Right hindlimb (tissue), 1 donor: ENCODE data around the gene CCSAP.
"Not testable (repeated sequence)": the region's sequence is repeated elsewhere in the genome, so short reads cannot be mapped to it uniquely, and the experiment has no call there.

Experiments used
- DNase-seq: peaks from one replicate; pipeline ENCODE4 v3.0.0-alpha.2; 2018

Gene CCSAP

GRCh38 chr1:229325401-229325800 lies 17.4 kb downstream of the CCSAP start:
- DNase-seq, result no peak

- no peak for DNase-seq
These were observed 18.8 kb downstream of the CCSAP start for GRCh38 chr1:229323885-229324553.

DNA sequence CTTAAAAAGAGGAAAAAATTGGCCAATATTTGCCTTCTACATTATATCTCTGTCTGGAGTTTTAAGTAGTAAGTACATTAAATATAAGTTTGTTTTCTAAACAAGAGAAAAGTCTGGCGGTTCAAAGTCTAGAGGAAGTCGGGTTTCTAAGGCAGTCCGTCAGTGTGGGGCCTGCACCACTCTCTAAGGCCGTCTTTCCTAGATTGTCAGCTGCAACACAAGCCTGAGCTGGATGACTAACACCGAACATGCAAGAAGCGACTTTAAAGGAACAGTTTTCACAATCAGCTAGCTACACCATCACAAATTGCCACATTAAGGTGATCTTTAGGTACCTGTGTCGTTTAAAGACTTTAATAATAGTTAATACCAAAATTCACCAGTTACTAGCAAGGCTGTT lies 19.6 kb downstream of the CCSAP start:
- no peak for DNase-seq

- no peak for DNase-seq
These were observed 23.4 kb downstream of the CCSAP start for GRCh38 chr1:229319487-229319886.

GRCh38 chr1:229318056-229318455 lies 24.8 kb downstream of the CCSAP start:
- DNase-seq, result no peak

GRCh38 chr1:229316166-229316565 lies 26.7 kb downstream of the CCSAP start:
- no peak for DNase-seq

DNA sequence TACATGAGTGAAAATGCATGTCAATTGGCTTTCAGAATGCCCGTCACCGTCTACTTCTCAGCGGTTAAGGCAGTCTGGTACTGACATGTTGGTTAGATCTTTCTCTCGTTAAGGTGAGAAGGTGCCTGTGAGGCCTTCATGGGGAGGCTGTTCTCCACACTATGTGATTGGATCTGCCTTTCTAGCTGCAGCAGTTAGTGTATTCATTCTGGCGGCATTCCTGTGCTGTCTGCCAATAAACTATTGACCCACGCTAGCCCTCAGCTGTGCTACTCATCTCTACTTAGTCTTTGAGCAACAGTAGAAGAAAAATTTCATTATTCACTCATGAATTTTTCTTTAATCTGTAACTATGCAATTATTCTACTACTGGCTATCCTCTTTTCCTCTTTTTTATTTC lies 32.0 kb downstream of the CCSAP start:
- no peak for DNase-seq

DNA sequence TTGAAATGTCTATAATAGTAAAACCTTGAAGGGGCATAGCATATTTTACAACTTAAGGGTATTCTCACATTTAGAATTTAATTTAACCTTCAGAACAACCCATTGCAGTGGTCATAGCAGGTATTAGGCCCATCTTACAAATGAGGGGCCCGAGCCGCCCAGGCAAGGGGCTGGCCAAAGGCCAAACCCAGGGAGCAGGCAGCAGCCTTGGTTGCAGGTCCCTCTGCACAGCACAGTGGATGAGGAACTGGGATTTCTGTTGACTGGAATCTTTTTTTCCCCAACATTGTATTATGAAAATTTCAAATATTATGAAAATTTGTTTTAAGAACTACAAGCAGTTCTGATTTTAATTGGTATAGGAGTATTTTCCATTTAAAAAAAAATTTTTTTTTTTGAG lies 33.2 kb downstream of the CCSAP start:
- no peak for DNase-seq

DNA sequence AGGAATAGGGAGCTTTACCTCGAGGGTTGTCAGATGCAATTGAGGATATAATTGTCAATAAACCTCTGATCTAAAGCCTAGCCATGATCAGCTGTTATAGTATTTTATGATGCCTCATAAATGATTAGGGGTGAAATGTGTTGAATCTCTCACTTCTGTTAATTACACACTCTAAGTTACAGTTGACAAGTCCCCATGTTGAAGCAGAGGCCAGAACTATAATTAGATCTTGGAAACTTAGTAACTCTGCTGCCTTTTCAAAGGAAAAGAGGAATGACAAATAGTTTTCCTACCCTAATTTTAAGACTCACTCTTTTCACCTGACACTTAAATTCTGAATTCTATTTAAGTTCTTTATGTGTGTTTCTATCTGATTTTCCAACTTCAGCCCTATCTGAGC lies 33.8 kb downstream of the CCSAP start:
- no peak for DNase-seq

DNA sequence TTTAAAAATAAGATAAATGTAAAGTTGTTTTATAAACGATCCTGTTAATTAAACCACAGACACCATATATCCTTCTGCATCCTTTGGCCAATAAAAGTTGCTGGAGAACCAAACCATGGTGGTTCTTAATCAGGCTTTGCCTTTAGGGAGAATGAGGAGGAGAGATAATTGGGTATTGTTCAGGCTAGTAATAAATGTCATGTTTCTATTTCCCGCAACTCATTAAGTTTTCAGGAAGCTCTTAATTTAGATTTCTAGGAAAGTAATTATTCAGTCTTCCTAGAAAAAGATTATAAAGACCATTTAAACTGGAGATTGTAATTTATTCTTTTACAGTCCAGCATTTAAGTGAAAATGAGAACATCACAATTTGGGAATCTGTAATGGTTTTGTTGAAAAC lies 37.5 kb downstream of the CCSAP start:
- no peak for DNase-seq

- DNase-seq, result no peak
These were observed 39.0 kb downstream of the CCSAP start for GRCh38 chr1:229303855-229304254.

DNA sequence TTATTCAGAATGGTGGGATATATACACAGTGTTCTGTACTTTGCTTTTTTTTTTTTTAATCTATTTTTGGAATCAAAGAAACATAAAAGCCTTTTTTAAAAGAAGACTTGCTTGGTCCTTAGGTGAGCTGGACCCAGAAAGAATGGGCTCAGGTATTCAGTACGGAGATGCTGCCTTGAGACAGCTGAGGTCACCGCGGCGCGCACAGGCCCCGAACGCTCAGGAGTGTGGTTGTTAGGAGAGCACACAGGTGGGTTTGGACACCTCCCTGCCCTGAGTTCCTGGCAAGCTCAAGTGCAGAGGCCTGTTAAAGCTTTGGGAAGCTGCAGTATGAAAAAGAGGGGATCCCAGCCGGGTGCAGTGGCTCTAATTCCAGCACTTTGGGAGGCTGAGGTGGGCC lies 40.1 kb downstream of the CCSAP start:
- no peak for DNase-seq

DNA sequence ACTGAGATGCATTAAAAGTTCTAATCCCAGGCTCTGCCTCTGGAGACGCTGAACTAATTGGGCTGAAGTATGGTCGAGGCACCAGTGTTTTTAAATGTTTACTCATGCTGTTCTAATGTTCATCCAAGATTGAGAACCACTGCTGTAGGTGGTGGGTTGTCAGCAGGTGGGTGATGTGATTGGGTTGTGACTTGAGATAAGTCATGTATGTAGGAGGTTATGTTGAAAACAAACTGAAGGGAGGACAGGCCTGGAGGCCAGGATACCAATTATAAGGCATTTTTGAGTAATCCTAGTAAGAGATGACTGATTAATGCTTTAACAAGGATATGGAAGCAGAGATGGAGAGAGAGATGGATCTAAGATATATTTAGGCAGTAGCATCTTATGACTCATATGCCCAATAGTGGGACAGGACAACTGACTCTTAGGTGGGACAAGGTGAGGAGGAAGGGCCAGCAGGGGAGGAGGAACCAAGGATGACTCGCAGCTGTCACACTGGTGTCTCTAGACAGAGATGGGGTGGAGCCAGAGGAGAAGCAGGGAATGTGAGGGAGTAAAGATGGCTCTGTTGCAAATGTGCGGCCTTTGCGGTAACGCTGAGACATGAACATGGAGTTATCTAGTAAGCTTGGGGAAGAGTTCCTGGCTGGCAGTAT lies 42.6 kb downstream of the CCSAP start:
- DNase-seq, result no peak

DNA sequence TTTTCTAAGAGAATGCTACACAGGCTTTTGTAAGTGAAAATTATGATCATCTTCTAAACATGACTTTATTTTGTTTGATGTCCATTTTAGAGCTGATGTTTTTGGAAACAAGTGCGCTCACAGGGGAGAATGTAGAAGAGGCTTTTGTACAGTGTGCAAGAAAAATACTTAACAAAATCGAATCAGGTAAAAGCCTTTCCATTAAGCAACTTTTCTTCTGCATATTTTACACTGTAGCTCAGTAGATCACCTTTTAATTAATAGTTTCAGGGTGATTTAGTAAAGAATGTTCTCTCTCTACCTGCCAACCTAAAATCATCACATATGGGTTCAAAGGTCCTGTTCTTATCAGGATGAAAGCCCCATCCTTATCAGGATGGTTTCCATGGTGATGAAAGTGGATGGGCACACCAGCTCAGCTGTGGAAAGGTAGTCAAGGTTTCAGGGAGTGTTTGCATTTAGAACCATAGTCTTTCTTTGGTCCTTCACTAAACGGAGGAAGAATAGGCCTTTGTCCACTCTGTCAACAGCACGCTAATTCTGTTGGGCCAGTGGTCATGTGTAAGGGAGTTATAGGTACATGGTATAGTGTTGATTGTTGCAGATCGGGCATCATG lies 43.9 kb downstream of the CCSAP start:
- DNase-seq, result no peak

- DNase-seq, result no peak
These were observed 44.4 kb downstream of the CCSAP start for GRCh38 chr1:229298420-229298819.

DNA sequence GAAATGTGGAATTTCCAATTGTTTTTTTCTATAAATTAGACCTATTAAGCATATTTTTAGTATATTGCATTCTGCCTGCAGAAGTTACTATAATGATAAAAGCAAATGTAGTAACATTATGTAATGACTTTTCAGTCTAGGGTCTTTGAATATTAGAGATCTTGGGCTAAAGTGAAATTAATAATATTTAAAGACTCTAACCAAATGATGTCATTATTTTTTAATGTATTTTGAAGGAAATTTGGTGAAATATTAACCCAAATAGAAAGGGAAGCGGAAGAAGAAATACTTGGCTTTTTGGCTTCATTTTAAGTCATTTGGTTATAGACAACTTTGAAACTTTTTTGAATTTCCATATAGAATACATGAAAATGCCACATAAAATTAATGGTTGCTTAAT lies 45.1 kb downstream of the CCSAP start:
- no peak for DNase-seq

GRCh38 chr1:229296541-229296941 lies 46.3 kb downstream of the CCSAP start:
- no peak for DNase-seq

- no peak for DNase-seq
These were observed 47.1 kb downstream of the CCSAP start for GRCh38 chr1:229295745-229296144.

- DNase-seq, result no peak
These were observed 49.2 kb downstream of the CCSAP start for GRCh38 chr1:229293528-229294204.

DNA sequence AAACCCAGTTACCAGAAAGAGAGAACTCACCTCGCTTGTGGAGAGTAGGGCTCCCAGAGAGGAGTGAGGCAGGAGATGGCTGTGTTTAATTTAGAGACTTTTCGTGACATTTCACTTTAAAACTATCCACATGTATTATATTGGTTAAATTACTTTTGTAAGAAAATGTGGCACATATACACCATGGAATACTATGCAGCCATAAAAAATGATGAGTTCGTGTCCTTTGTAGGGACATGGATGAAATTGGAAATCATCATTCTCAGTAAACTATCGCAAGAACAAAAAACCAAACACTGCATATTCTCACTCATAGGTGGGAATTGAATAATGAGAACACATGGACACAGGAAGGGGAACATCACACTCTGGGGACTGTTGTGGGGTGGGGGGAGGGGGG lies 51.2 kb downstream of the CCSAP start:
- DNase-seq, result not testable (repeated sequence)

- DNase-seq, result no peak
These were observed 54.3 kb downstream of the CCSAP start for GRCh38 chr1:229288516-229288915.

GRCh38 chr1:229287267-229287666 lies 55.6 kb downstream of the CCSAP start:
- DNase-seq, result no peak

- DNase-seq, result no peak
These were observed 56.6 kb downstream of the CCSAP start for GRCh38 chr1:229286099-229286766.
